8988T (cell line): ENCODE measurements around the gene DDX49.

ENCODE experiments used
- DNase-seq: peaks from one replicate; pipeline ENCODE4 v3.0.0; 2011

DDX49 gene, protein sequence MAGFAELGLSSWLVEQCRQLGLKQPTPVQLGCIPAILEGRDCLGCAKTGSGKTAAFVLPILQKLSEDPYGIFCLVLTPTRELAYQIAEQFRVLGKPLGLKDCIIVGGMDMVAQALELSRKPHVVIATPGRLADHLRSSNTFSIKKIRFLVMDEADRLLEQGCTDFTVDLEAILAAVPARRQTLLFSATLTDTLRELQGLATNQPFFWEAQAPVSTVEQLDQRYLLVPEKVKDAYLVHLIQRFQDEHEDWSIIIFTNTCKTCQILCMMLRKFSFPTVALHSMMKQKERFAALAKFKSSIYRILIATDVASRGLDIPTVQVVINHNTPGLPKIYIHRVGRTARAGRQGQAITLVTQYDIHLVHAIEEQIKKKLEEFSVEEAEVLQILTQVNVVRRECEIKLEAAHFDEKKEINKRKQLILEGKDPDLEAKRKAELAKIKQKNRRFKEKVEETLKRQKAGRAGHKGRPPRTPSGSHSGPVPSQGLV

GRCh38 chr19:18919086-18919899, at the start of gene DDX49, which contains the start of gene COPE:
DDX49 (plus strand) TSS chr19:18919715; CDS start chr19:18919742, 27 bp downstream.
COPE (minus strand) TSS chr19:18919387; CDS start chr19:18919348, 39 bp downstream.
- peak; percentile 93 for DNase-seq

DNA sequence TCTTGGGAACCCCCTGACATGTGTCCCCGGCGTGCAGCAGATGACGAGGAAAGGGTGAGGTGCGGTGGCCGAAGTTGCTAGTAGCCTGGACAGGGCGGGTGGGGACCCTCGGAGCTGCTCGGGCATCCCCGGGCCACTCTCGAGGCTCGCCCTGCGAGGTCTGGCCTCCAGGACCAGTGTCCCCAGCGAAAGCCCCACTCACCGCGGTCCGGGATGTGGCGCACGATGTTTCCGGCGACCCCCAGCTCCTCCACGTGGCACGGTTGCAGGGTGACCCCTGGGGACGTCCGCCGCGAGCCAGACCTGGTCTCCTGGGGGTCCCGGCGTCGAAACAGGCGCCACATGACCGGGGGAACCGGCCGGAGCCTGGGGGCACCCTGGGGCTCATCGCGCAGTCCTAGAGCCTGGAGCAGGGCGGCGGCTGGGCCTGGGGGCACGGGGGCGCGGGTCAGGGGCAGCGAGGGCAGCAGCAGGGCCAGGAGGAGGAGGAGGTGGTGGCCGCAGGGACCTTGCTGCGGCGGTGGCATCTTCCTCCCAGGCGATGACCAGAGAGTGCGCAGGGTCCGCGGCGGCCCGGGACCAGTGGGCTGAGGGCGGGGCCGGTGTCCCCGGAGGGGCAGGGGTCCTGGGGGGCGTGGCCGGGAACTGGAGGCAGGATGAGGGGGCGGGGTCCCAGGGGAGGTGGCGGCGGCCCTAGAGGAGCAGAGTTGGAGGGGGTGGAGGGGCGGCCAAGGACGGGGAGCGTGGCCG, 49.6 kb upstream of the DDX49 start:
- no peak for DNase-seq

DNA sequence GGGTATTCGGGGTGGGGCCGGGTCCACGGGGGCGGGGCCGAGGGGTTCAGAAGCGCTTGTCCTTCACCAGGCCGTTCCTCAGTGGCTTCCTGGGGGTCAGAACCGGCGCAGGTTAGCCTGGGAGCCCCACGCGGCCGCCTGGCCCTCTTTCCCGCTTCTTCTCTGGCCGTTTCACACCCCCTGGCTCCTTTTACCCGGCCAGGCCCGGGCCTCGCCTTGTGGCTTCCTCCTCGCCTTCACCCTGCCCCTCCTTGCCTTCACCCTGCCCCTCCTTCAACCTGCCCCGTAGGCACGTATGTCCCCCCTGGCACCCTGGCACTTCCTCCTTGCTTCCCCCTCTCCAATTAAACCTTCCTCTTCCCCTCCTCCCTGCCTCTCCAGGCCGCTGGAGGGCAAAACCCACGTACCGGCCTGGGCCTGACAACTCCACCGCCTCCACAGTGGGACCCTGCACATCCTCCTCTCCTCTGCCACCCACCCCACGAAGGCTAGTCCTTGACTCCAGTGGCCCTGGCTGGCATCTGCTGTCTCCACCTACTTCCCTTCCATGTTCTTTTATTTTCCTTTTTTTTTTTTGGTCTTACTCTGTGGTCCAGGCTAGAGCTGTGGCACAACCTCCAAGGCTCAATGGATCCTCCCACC, 48.9 kb upstream of the DDX49 start:
- DNase-seq, result no peak

- DNase-seq, result no peak
Measured at GRCh38 chr19:18871543-18871942, 48.0 kb upstream of the DDX49 start.

DNA sequence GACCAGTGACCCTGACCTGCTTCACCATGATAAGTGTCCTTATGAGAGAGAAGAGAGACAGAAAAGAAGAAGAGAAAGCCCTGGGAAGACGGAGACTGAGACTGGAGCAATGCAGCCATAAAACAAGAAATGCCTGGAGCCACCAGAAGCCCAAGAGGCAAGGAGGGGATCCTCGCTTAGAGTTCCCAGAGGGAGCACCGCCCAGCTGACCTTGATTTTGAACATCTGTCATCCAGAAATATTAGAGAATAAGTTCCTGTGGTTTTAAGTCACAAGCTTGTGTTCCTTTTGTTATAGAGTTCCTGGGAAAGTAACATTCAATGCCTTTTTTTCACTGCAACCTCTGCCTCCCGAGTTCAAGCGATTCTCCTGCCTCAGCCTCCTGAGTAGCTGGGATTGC, 43.8 kb upstream of the DDX49 start:
- no peak for DNase-seq

GRCh38 chr19:18876865-18877264, 42.6 kb upstream of the DDX49 start:
- no peak for DNase-seq

DNA sequence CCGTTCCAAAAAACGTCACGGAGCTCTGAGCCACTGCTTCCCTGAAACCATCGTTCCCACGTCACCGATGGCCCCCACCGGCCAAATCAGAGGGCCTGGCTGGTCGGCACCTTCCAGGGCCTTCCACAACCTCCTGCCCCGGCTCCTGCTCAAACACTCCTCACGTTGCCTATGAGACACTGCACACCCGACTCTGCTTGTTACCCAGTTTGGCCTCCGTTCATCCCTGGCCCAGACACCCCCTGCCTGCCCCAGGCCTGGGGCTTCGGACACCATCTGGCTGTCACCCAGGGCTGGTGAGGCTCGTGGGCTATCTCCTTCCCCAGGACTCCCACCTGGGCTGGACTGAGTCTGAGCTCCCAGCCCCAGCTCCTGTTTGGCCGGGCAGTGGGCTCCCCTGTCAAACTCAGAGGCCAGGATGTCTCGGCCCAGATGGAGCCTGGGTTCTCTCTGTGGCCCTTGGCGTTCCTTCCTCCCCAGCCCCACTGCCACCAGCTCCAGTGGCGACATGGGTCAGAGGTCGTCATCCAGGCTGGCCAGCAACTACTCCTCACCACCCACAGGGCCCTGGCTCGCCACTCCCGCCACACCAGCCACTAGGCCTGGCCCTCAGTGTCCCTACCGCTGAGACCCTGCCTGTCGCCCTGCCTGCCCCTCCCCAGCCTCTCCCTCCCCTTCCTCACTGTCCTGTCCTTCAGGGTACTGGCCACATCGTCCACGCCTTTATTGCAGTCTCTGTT, 41.3 kb upstream of the DDX49 start:
- no peak for DNase-seq

- DNase-seq, result no peak
Measured at GRCh38 chr19:18878858-18879578, 40.5 kb upstream of the DDX49 start.

- DNase-seq, result no peak
Measured at GRCh38 chr19:18879579-18880373, 39.7 kb upstream of the DDX49 start.

DNA sequence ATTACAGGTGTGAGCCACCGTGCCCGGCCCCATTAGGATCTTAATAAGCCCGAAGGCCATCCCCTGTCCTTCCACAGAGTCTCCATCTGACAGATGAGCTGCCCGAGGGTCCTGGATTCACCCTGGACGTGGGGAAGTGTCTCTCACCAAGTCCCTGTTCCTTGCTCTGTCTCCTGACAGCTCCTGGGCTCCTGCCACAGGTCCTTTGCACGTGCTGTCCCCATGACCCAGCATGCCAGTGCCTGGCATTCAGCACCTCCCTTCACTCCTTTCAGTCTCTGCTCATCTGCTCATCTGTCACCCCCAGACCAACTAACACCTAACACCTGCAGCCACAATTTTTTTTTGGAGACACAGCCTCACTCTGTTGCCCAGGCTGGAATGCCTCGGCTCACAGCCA, 38.0 kb upstream of the DDX49 start:
- no peak for DNase-seq

GRCh38 chr19:18883526-18884304, 35.8 kb upstream of the DDX49 start:
- DNase-seq, result no peak

GRCh38 chr19:18886972-18887371, 32.5 kb upstream of the DDX49 start:
- no peak for DNase-seq

- no peak for DNase-seq
Measured at GRCh38 chr19:18889949-18890745, 29.4 kb upstream of the DDX49 start.

- DNase-seq, result no peak
Measured at GRCh38 chr19:18893587-18894253, 25.8 kb upstream of the DDX49 start.

DNA sequence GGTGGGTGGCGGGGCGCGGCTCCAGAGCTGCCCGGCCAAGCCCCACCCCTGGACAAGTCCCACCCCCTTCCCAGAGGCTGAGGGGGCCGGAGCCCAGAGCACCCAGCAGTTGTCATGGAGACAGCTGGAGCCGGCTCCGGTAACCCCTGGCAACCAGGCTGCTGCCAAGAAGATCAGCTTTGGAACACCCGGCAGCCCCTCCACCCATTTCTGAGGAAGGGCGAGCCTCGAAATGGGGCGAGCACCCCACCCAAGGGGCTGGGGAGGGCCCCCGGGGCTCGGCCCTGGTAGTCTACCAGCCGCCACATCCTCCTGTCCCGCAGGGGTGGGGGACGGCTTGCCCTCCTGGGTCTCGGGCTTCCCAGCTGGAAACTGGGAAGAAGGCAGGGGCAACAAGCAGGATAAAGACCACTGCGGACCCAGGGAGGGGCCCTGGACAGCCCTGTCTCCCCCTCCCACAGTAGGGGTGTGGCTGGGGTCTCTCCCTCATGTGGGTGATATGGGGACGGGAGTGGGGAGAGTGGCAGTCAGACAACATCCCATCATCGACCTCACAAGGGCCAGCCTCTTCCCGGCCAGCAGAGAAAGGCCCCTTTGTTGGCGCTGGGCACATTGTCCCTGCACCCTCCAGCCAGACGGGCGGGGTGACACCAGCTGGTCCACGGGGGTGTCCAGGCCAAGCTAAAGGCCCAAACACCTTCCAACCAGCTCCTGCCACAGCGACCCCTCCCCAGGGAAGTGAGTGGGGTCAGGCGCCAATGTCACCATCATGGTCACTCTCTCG, 25.1 kb upstream of the DDX49 start:
- peak; percentile 81 for DNase-seq

DNA sequence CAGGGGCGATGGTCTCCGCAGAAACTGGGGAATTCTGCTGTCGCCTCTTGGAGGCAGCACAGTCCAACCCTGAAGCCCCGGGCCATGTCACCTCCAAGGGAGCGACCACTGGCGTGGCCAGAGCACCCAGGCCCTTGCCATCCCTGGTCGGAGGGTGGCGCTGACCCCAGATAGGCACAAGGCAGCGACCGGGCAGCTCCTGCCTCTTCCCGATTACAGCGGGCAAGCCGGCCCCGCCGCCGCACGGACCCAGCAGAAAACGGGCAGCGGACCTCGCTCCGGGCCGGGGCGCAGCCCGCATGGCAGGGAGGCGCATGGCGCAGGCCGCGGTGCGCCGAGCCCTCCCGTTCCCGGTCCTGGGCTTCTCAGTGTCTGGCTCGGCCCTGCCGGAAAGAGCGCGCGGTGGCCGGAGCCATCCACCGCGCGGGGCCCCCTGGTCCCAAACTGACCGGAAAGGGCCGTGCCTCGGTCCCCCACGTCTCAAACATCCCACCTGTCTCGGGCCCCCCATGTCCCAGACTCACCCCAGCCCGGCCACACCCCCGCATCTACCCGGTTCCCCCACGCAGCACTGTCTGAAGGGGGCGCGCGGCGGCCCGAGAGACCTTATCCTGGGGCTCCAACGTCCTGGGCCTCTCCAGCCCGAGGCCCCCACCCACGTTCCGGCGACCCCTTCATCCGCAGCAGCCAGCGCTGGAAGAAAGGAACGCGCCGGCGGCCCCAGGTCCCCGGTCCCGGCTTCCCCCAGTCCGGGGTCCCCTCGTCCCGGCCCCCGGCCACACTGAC, 24.3 kb upstream of the DDX49 start:
- peak; percentile 98 for DNase-seq
